Measurements from ENCODE around the gene PPP4C.
"Not testable (repeated sequence)": the region's sequence is repeated elsewhere in the genome, so short reads cannot be mapped to it uniquely, and the experiment has no call there.

PPP4C gene

GRCh38 chr16:30124985-30125379, 49.2 kb downstream of the PPP4C start:
- DNase-seq (ENCODE audit: low read depth, low spot score), result no peak
- TF ChIP-seq CTCF (IDR thresholded peaks at IDR 0.05; ENCODE audit: low read depth, low read length), result no peak
- no peak overlapping the region for H3K4me3 ChIP-seq (ENCODE audit: low read depth, low read length)
- in situ Hi-C loops (cut with HindIII; ENCODE audit: low sequenced_read_pairs), result no loop called here

- H3K4me3 ChIP-seq (ENCODE audit: low read depth, low read length); in situ Hi-C loops (cut with HindIII; ENCODE audit: low sequenced_read_pairs); DNase-seq (ENCODE audit: low read depth, low spot score): not testable (repeated sequence)
Observed at GRCh38 chr16:30125690-30126089, 49.9 kb downstream of the PPP4C start.

- no peak for TF ChIP-seq CTCF (IDR thresholded peaks at IDR 0.05; ENCODE audit: low read depth, low read length)
- in situ Hi-C loops (cut with HindIII; ENCODE audit: low sequenced_read_pairs), result no loop called here
- DNase-seq (ENCODE audit: low read depth, low spot score), result no peak
- H3K4me3 ChIP-seq (ENCODE audit: low read depth, low read length), result no peak overlapping the region
Observed at GRCh38 chr16:30127993-30128392, 52.2 kb downstream of the PPP4C start.

GRCh38 chr16:30131869-30132475, 56.2 kb downstream of the PPP4C start:
- TF ChIP-seq CTCF (IDR thresholded peaks at IDR 0.05; ENCODE audit: low read depth, low read length), result no peak
- DNase-seq (ENCODE audit: low read depth, low spot score), result no peak
- no peak overlapping the region for H3K4me3 ChIP-seq (ENCODE audit: low read depth, low read length)
- in situ Hi-C loops (cut with HindIII; ENCODE audit: low sequenced_read_pairs), result no loop called here

GRCh38 chr16:30132591-30132990, 56.8 kb downstream of the PPP4C start:
- no peak overlapping the region for H3K4me3 ChIP-seq (ENCODE audit: low read depth, low read length)
- no peak for TF ChIP-seq CTCF (IDR thresholded peaks at IDR 0.05; ENCODE audit: low read depth, low read length)
- DNase-seq (ENCODE audit: low read depth, low spot score), result no peak
- in situ Hi-C loops (cut with HindIII; ENCODE audit: low sequenced_read_pairs), result no loop called here

All from astrocyte of the spinal cord (primary cell).